HS-27A (cell line): ENCODE measurements around the gene CECR2.

ENCODE experiments used
- DNase-seq: peaks from one replicate; pipeline ENCODE4 v3.0.0-alpha.2; 2012; ENCODE audit warnings: low read depth, missing footprints

The CECR2 gene

GRCh38 chr22:17369439-17370025, at the start of gene CECR2:
CECR2 (plus strand) TSS chr22:17369460; CDS start chr22:17369784, 324 bp downstream.
- no peak for DNase-seq

GRCh38 chr22:17319546-17319945, 49.7 kb upstream of the CECR2 start:
- DNase-seq = no peak

- DNase-seq = no peak
Observed at GRCh38 chr22:17322511-17322910, 46.7 kb upstream of the CECR2 start.

- no peak for DNase-seq
Observed at GRCh38 chr22:17331690-17332089, 37.6 kb upstream of the CECR2 start.

GRCh38 chr22:17332109-17332800, 37.0 kb upstream of the CECR2 start:
- no peak for DNase-seq

- DNase-seq = no peak
Observed at GRCh38 chr22:17334059-17334458, 35.2 kb upstream of the CECR2 start.

GRCh38 chr22:17334983-17335382, 34.3 kb upstream of the CECR2 start:
- DNase-seq = no peak

GRCh38 chr22:17336061-17336460, 33.2 kb upstream of the CECR2 start:
- no peak for DNase-seq

GRCh38 chr22:17337639-17338038, 31.6 kb upstream of the CECR2 start:
- no peak for DNase-seq

- no peak for DNase-seq
Observed at GRCh38 chr22:17339095-17339693, 30.1 kb upstream of the CECR2 start.

- DNase-seq = no peak
Observed at GRCh38 chr22:17342361-17342760, 26.9 kb upstream of the CECR2 start.

- no peak for DNase-seq
Observed at GRCh38 chr22:17343766-17344165, 25.5 kb upstream of the CECR2 start.

GRCh38 chr22:17346578-17346977, 22.7 kb upstream of the CECR2 start:
- no peak for DNase-seq

GRCh38 chr22:17347724-17348123, 21.5 kb upstream of the CECR2 start:
- DNase-seq = no peak

GRCh38 chr22:17348464-17349103, 20.7 kb upstream of the CECR2 start:
- DNase-seq = no peak

GRCh38 chr22:17349172-17349571, 20.1 kb upstream of the CECR2 start:
- no peak for DNase-seq

GRCh38 chr22:17350292-17350691, 19.0 kb upstream of the CECR2 start:
- DNase-seq = no peak

GRCh38 chr22:17352798-17353197, 16.5 kb upstream of the CECR2 start:
- no peak for DNase-seq

GRCh38 chr22:17357688-17358087, 11.6 kb upstream of the CECR2 start:
- no peak for DNase-seq

GRCh38 chr22:17358415-17358814, 10.8 kb upstream of the CECR2 start:
- no peak for DNase-seq

- no peak for DNase-seq
Observed at GRCh38 chr22:17359501-17359900, 9.8 kb upstream of the CECR2 start.

- no peak for DNase-seq
Observed at GRCh38 chr22:17366329-17366728, 2.9 kb upstream of the CECR2 start.

- no peak for DNase-seq
Observed at GRCh38 chr22:17366830-17367229, 2.4 kb upstream of the CECR2 start.
